Activated CD8-positive, alpha-beta memory T cell treated with anti-CD3 and anti-CD28 coated beads for 1 hour (primary cell): Measurements from ENCODE around the gene MRPS31.
"Not testable (repeated sequence)": the region's sequence is repeated elsewhere in the genome, so short reads cannot be mapped to it uniquely, and the experiment has no call there.

Experiments used
- DNase-seq, 2 donors: peaks; one replicate each; pipeline ENCODE4 v3.0.0-alpha.2; 2020; ENCODE audit warnings: low read depth in 1 of 2; ENCODE audit errors: extremely low read depth in 1 of 2

Gene MRPS31

GRCh38 chr13:40764587-40765403, 6.2 kb downstream of the MRPS31 start:
- no peak for DNase-seq

- DNase-seq: no peak
These were observed 8.1 kb downstream of the MRPS31 start for GRCh38 chr13:40762849-40763248.

- DNase-seq: no peak
These were observed 12.2 kb downstream of the MRPS31 start for GRCh38 chr13:40758811-40759210.

- DNase-seq: no peak
These were observed 14.9 kb downstream of the MRPS31 start for GRCh38 chr13:40756042-40756441.

- DNase-seq: no peak
These were observed 15.8 kb downstream of the MRPS31 start for GRCh38 chr13:40755082-40755700.

GRCh38 chr13:40749327-40749726, 21.7 kb downstream of the MRPS31 start:
- DNase-seq: no peak

- not testable (repeated sequence) for DNase-seq
These were observed 35.8 kb downstream of the MRPS31 start for GRCh38 chr13:40735232-40735548.

- DNase-seq: not testable (repeated sequence)
These were observed 36.3 kb downstream of the MRPS31 start for GRCh38 chr13:40734536-40735231.

GRCh38 chr13:40732658-40733057, 38.3 kb downstream of the MRPS31 start:
- no peak for DNase-seq

GRCh38 chr13:40728595-40728994, 42.4 kb downstream of the MRPS31 start:
- DNase-seq: no peak

GRCh38 chr13:40714433-40714832, 56.6 kb downstream of the MRPS31 start:
- DNase-seq: not testable (repeated sequence)

GRCh38 chr13:40706439-40706838, 64.6 kb downstream of the MRPS31 start:
- DNase-seq: no peak

GRCh38 chr13:40697711-40698110, 73.3 kb downstream of the MRPS31 start:
- no peak for DNase-seq

GRCh38 chr13:40694426-40694825, 76.6 kb downstream of the MRPS31 start:
- no peak for DNase-seq

- DNase-seq: no peak
These were observed 78.0 kb downstream of the MRPS31 start for GRCh38 chr13:40692946-40693345.

GRCh38 chr13:40688781-40689180, 82.2 kb downstream of the MRPS31 start:
- DNase-seq: no peak

GRCh38 chr13:40682449-40683240, 88.3 kb downstream of the MRPS31 start:
- DNase-seq: no peak

GRCh38 chr13:40681341-40682146, 89.4 kb downstream of the MRPS31 start:
- no peak for DNase-seq

- DNase-seq: no peak
These were observed 90.2 kb downstream of the MRPS31 start for GRCh38 chr13:40680659-40681323.

GRCh38 chr13:40679480-40679985, 91.5 kb downstream of the MRPS31 start:
- DNase-seq: no peak
